HG03521 (cell line): Measurements from ENCODE around the gene FLOT1.
"Not testable (repeated sequence)": the region's sequence is repeated elsewhere in the genome, so short reads cannot be mapped to it uniquely, and the experiment has no call there.

Experiments used
- ATAC-seq: cut with Tn5 transposase; IDR thresholded peaks from one replicate; pipeline ENCODE4 v1.9.1; 2021; ENCODE audit warnings: mild to moderate bottlenecking, moderate library complexity; ENCODE audit not compliant: unreplicated experiment

The FLOT1 gene

GRCh38 chr6:30767158-30767943, 24.9 kb upstream of the FLOT1 start:
- ATAC-seq: peak; percentile 47

GRCh38 chr6:30766461-30767157, 24.1 kb upstream of the FLOT1 start:
- no peak for ATAC-seq

GRCh38 chr6:30765495-30765894, 23.0 kb upstream of the FLOT1 start:
- ATAC-seq: not testable (repeated sequence)

GRCh38 chr6:30764490-30765043, 22.1 kb upstream of the FLOT1 start:
- ATAC-seq: not testable (repeated sequence)

- ATAC-seq: no peak
These were observed 21.4 kb upstream of the FLOT1 start for GRCh38 chr6:30763618-30764489.

GRCh38 chr6:30763155-30763617, 20.7 kb upstream of the FLOT1 start:
- ATAC-seq: no peak

- ATAC-seq: no peak
These were observed 19.4 kb upstream of the FLOT1 start for GRCh38 chr6:30761791-30762429.

- ATAC-seq: no peak
These were observed 18.1 kb upstream of the FLOT1 start for GRCh38 chr6:30760549-30760948.

- no peak for ATAC-seq
These were observed 17.2 kb upstream of the FLOT1 start for GRCh38 chr6:30759575-30760239.

- ATAC-seq: no peak
These were observed 14.9 kb upstream of the FLOT1 start for GRCh38 chr6:30757261-30757904.

GRCh38 chr6:30756405-30757003, 14.0 kb upstream of the FLOT1 start:
- not testable (repeated sequence) for ATAC-seq

- no peak for ATAC-seq
These were observed 12.1 kb upstream of the FLOT1 start for GRCh38 chr6:30754631-30755030.

GRCh38 chr6:30752157-30752927, 9.9 kb upstream of the FLOT1 start:
- no peak for ATAC-seq

- no peak for ATAC-seq
These were observed 7.8 kb upstream of the FLOT1 start for GRCh38 chr6:30750379-30750668.

GRCh38 chr6:30749554-30750378, 7.3 kb upstream of the FLOT1 start:
- ATAC-seq: no peak

GRCh38 chr6:30748851-30749540, 6.5 kb upstream of the FLOT1 start:
- no peak for ATAC-seq
